GM19193 (cell line): Measurements from ENCODE around the gene IRX2.

Experiments used
- POLR2A ChIP-seq: IDR thresholded peaks from 4 replicates; pipeline ENCODE4 v1.6.1; 2011; ENCODE audit not compliant: insufficient read depth, insufficient read length; ENCODE audit errors: extremely low read depth

Gene IRX2

GRCh38 chr5:2719332-2719731 lies 32.1 kb downstream of the IRX2 start:
- TF ChIP-seq POLR2A, result no peak

DNA sequence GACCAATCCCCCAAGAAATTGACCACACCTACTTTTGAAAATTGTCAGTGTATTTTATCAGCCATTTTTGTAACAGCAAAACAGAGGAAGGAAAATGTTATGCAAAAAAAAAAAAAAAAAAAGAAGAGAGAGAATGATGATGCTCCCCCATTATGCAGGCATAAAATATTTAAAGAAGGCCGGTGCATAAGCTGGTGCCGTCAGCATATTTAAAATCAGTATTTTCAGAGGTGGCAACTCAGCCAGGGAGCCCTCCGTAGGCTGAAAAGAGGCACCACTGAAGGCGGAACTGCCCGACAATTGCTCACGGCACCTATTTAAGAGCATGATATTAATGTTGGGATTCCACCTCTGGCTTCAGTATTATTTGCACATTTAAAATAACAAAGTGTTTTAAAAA lies 33.4 kb downstream of the IRX2 start:
- TF ChIP-seq POLR2A, result no peak

DNA sequence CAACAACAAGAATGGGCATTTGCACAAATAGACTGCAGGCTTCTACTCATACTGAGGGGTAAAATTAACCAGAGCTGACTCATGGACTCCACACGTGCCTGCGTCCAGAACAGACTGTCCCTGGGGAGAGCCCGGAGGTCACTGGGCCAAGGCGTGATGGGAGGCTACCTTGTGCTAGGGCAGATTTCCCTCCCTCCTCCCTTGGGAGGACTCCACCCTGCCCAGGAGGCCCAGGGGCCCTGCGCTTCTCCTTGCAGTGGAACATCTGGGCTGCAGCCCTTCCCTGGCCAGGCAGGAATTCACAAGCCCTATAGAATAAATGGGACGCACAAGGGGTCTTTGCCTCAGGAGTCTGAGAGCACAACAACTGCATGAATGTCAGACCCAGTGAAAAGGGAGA lies 35.6 kb downstream of the IRX2 start:
- no peak for TF ChIP-seq POLR2A

- TF ChIP-seq POLR2A, result no peak
Measured at GRCh38 chr5:2714805-2715204, 36.7 kb downstream of the IRX2 start.

DNA sequence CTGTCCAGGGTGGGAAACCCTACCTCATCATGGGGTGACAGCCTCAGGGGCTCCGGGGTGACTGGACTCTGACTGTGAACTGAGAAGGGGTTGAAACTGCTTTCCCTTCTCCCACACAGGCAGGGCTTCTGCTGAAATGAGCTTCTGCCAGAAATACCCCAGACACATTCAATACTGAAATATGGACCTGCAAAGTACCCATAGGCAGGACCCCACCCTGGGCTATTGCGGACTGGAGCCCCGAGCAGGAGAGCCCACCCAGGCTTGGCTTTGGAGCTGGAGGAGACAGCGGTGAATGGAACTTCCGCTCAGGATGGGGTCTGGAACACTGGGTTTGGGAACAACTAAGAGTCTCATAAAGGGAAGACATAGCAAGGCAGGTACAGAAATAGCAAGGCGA lies 37.5 kb downstream of the IRX2 start:
- no peak for TF ChIP-seq POLR2A

DNA sequence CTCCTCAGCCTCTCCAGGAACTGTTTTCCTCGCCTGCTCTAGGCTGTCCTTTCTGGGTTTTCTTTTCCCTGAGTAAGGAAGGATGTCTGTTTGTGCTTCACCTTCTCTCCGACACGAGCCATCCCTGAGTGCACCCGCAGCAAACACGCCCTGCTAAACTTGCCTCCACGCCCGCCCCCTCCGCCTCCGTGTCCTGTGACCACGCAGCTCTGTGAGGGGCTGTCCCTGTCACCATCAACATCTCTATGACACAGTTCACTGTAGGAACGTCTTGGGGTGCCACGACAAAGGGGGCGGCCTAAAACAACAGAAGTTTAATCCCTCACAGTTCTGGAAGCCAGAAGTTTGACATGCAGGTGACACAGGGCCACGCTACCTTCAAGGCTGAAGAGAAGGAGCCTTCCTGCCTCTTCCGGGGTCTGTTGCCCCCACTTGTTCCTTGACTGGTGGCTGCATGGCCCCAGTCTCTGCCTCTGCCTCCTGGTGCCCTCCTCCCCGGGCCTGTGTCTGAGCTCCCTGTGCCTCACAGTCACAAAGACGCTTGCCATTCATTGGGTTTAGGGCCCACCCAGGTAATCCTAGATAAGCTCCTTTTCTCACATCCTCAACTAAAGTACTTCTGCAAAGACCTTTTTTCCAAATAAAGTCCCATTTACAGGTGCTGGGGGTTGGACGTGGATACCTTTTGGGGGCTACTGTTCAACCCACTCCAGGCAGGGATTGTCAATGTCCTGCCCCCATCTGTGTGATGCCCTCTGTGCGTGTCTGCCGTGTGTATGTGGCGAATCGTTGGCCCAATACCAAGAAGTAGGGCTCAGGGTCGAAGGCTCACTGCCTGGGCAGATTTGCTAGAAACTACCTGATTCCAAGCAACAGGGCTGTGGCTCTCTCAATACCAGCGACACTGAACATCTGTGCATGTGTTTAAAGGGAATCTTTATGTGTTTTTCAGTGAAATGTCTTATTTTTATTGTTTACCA lies 39.7 kb downstream of the IRX2 start:
- no peak for TF ChIP-seq POLR2A

DNA sequence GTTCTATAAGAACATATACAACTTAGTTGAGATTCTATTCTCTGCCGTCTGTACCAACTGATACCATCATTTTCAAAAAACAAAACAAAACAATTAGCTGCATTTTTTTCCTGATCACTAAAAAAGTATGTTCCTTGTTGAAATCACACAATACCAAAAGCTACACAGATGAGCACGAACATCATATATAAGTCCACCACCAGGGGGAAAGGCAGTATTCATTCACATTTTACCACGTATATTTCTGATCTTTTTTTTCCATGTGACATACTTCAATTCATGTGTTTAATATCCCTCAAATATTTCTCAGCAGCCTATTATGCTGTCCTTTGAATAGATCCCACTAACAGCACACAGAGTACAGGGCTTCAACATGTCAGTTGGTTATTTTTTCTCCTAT lies 40.6 kb downstream of the IRX2 start:
- no peak for TF ChIP-seq POLR2A

DNA sequence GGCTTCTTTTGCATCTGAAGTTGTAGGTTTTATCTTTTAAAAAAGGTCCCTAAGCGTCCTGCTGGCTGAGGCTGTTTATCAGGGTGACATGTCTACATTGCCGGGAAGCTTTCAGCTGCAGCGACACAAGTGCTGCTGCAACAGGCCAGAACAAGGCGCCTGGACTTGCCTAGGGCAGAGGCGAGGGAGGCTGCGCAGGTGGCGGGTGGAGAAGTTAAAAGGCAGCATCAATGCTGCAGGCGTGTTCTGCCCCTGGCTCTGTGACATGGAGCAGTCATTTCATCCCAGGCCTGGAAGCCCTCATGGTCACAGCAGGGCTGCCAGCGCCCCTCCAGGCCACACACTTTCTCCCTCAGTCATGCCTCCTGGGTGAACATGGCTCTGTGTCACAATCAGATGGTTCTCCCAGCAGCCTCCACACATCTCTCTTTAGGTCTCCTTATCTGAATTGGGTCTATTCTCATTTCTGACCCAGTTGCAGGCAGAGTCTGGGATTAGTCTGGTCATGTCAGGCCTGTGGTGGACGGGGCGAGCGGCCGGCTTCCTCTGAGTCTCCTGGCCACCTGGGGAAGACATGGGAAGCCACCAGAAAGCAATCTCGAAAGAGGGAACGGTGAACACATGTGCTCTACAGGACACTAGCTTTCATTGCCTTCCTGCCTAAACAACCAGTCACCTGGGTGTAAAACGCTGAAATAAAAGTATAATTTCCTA lies 41.3 kb downstream of the IRX2 start:
- TF ChIP-seq POLR2A, result no peak

GRCh38 chr5:2708751-2709150 lies 42.7 kb downstream of the IRX2 start:
- no peak for TF ChIP-seq POLR2A

GRCh38 chr5:2708132-2708531 lies 43.3 kb downstream of the IRX2 start:
- no peak for TF ChIP-seq POLR2A

- no peak for TF ChIP-seq POLR2A
Measured at GRCh38 chr5:2705861-2706260, 45.6 kb downstream of the IRX2 start.

GRCh38 chr5:2704806-2705645 lies 46.5 kb downstream of the IRX2 start:
- no peak for TF ChIP-seq POLR2A

GRCh38 chr5:2704111-2704510 lies 47.4 kb downstream of the IRX2 start:
- TF ChIP-seq POLR2A, result no peak

- TF ChIP-seq POLR2A, result no peak
Measured at GRCh38 chr5:2703615-2704014, 47.9 kb downstream of the IRX2 start.

GRCh38 chr5:2703041-2703440 lies 48.4 kb downstream of the IRX2 start:
- no peak for TF ChIP-seq POLR2A

DNA sequence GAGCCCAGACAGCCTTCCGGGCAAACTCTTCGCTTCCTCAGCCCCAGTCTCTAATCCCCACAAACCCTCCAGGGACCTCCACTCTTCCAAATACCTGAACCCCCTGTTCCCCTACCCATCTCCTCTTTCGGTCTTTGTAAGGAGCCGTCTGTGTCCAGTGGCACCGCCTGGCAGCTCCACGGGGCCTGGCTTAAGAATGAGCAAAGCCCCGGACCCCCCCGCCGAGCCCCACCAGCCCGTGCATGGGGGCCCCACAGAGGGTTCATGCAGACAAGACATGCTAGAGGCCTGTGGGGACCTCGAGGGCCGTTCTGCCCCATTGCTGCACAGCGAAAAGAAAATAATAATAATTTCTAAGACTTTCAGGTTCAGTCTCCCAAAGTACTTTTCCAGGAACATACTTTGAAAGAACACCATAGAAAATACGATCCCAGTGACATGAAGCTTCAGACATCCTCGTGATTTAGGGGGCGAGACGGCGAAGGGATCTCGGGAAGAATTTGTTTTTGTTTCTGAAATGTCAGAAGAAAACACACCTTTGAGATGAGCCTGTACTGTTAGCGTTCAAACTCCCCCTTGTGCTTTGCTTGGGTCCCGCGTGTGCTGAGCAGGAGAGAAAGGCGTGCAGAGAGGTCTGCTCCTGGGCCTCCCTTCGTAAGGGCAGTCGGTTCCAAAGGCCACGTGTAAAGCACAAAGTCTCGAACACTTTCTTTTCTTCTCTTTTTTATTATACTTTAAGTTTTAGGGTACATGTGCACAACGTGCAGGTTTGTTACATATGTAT lies 49.2 kb downstream of the IRX2 start:
- no peak for TF ChIP-seq POLR2A
